ENCODE data around the gene SSX2IP.
A peak's percentile ranks its signal among the peaks of the same experiment; 100 is the strongest.

The SSX2IP gene

GRCh38 chr1:84672080-84672854, 18.0 kb downstream of the SSX2IP start:
- DNase-seq (ENCODE audit: low read depth), result no peak
- H3K4me3 ChIP-seq (replicated peaks; ENCODE audit: low read depth, low read length), result no peak overlapping the region
- no peak for TF ChIP-seq CTCF (IDR thresholded peaks at IDR 0.05; ENCODE audit: low read length, missing control alignments)

- DNase-seq (ENCODE audit: low read depth), result peak; percentile 57
- no peak for TF ChIP-seq CTCF (IDR thresholded peaks at IDR 0.05; ENCODE audit: low read length, missing control alignments)
Measured at GRCh38 chr1:84669831-84670230, 20.4 kb downstream of the SSX2IP start.

GRCh38 chr1:84668185-84668584, 22.1 kb downstream of the SSX2IP start:
- peak; percentile 35 for TF ChIP-seq CTCF (IDR thresholded peaks at IDR 0.05; ENCODE audit: low read length, missing control alignments)
- peak; percentile 33 for DNase-seq (ENCODE audit: low read depth)
- no peak overlapping the region for H3K4me3 ChIP-seq (replicated peaks; ENCODE audit: low read depth, low read length)

More at GRCh38 chr1:84669831-84670230, 20.4 kb downstream of the SSX2IP start:
- H3K4me3 ChIP-seq (replicated peaks; ENCODE audit: low read depth, low read length), result no peak overlapping the region

GRCh38 chr1:84665703-84666317, 24.5 kb downstream of the SSX2IP start:
- peak; percentile 17 for DNase-seq (ENCODE audit: low read depth)
- TF ChIP-seq CTCF (IDR thresholded peaks at IDR 0.05; ENCODE audit: low read length, missing control alignments), result no peak

GRCh38 chr1:84653130-84653677, 37.1 kb downstream of the SSX2IP start:
- DNase-seq (ENCODE audit: low read depth), result peak; percentile 8
- no peak for TF ChIP-seq CTCF (IDR thresholded peaks at IDR 0.05; ENCODE audit: low read length, missing control alignments)
- H3K4me3 ChIP-seq (replicated peaks; ENCODE audit: low read depth, low read length), result no peak overlapping the region

More at GRCh38 chr1:84665703-84666317, 24.5 kb downstream of the SSX2IP start:
- no peak overlapping the region for H3K4me3 ChIP-seq (replicated peaks; ENCODE audit: low read depth, low read length)

- TF ChIP-seq CTCF (IDR thresholded peaks at IDR 0.05; ENCODE audit: low read length, missing control alignments), result no peak
- H3K4me3 ChIP-seq (replicated peaks; ENCODE audit: low read depth, low read length), result no peak overlapping the region
- DNase-seq (ENCODE audit: low read depth), result no peak
Measured at GRCh38 chr1:84644472-84644871, 45.8 kb downstream of the SSX2IP start.
